ENCODE results near the gene CENPT. TPM values are rescaled to one million over a fixed set of nuclear protein-coding genes. Genes with fewer than 3 reads are reported as not detected.
A peak's percentile ranks its signal among the peaks of the same experiment; 100 is the strongest.

Gene CENPT
- total RNA-seq, 6 donors from 2014 or later: 30.6 to 201 (median 50.6) TPM

DNA sequence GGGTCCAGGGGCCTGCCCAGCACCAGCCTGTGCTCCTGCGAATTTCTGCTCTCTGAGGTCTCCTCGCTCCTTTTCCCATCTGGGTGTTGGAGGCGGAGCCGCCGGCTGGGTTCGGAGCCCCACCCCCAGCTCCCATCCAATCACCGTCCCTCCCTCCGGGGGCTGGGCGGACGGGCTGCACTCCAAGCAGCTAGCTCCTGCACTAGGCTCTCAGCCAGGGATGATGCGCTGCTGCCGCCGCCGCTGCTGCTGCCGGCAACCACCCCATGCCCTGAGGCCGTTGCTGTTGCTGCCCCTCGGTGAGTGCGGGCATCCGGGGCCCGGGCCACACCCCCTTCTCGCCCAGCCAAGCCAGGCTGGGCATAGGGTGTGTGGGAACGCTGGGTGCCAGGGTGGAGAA, 37.2 kb upstream of the CENPT start, which contains the start of gene NRN1L:
TSS of gene NRN1L (plus strand) at position 202 of the 400 bp plus-strand sequence. CDS start at position 221, 19 bp downstream.
- Histone ChIP-seq H3K27me3 (no peaks in the 10 kb centered on the region), H3K36me3 (peaks cover 31 to 64% (median 53%) of the 10 kb centered on the region in 4 donors), H3K27ac (peak within 1 kb of the TSS in 3 of 4 donors; percentile 9 to 60 (median 53)), H3K4me1 (peaks cover 0 to 26% (median 8%) of the 10 kb centered on the region in 4 donors), H3K4me3 (peak within 1 kb of the TSS in 1 of 4 donors; percentile 10), H3K9me3 (no peaks in the 10 kb centered on the region)
- DNase-seq: peak; percentile 83 to 93
- 58 to 70% methylated on average over 22 of the region's 22 CpGs for WGBS, 2 donors
- ATAC-seq (ENCODE audit: low FRiP score in 2 of 2): peak; percentile 86 to 93
- TF ChIP-seq, protein P1, sequence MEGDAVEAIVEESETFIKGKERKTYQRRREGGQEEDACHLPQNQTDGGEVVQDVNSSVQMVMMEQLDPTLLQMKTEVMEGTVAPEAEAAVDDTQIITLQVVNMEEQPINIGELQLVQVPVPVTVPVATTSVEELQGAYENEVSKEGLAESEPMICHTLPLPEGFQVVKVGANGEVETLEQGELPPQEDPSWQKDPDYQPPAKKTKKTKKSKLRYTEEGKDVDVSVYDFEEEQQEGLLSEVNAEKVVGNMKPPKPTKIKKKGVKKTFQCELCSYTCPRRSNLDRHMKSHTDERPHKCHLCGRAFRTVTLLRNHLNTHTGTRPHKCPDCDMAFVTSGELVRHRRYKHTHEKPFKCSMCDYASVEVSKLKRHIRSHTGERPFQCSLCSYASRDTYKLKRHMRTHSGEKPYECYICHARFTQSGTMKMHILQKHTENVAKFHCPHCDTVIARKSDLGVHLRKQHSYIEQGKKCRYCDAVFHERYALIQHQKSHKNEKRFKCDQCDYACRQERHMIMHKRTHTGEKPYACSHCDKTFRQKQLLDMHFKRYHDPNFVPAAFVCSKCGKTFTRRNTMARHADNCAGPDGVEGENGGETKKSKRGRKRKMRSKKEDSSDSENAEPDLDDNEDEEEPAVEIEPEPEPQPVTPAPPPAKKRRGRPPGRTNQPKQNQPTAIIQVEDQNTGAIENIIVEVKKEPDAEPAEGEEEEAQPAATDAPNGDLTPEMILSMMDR (IDR thresholded peaks at IDR 0.05): no peak
- TF ChIP-seq EP300 (IDR thresholded peaks at IDR 0.05) (no peak), POLR2A (IDR thresholded peaks at IDR 0.05) (peak in 1 of 4 donors; percentile 21), POLR2AphosphoS5 (IDR thresholded peaks at IDR 0.05) (peak in 1 of 2 donors; percentile 26)

DNA sequence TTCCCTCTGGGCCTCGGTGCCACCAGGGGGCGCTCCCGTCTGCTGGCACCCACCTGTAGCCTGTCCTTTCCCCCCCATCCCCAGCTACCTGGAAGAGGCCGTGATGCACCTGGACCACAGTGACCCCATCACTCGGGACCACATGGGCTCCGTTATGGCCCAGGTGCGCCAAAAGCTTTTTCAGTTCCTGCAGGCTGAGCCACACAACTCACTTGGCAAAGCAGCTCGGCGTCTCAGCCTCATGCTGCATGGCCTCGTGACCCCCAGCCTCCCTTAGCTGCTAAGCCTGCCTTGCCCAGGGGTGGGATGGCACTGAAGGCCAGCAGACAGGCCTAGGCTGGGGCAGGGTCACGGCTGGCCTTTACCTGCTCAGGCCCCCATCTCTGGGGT, 36.4 kb upstream of the CENPT start:
- 53 to 55% methylated on average over 7 to 11 of the region's 11 CpGs for WGBS, 2 donors
- Histone ChIP-seq H3K36me3 (peaks cover 37 to 72% (median 61%) of the 10 kb centered on the region in 4 donors), H3K9me3 (no peaks in the 10 kb centered on the region), H3K4me3 (no peak overlapping the region), H3K27me3 (no peaks in the 10 kb centered on the region), H3K4me1 (peaks cover 0 to 26% (median 8%) of the 10 kb centered on the region in 4 donors), H3K27ac (peak overlapping the region in 3 of 4 donors; percentile 9 to 27 (median 18))
- TF ChIP-seq, protein P1 (IDR thresholded peaks at IDR 0.05): peak in 5 of 6 experiments; percentile 78 to 87 (median 82)
- TF ChIP-seq POLR2AphosphoS5 (IDR thresholded peaks at IDR 0.05): no peak
- DNase-seq (peak; percentile 70 to 93), ATAC-seq (ENCODE audit: low FRiP score in 2 of 2) (peak; percentile 75 to 78)

DNA sequence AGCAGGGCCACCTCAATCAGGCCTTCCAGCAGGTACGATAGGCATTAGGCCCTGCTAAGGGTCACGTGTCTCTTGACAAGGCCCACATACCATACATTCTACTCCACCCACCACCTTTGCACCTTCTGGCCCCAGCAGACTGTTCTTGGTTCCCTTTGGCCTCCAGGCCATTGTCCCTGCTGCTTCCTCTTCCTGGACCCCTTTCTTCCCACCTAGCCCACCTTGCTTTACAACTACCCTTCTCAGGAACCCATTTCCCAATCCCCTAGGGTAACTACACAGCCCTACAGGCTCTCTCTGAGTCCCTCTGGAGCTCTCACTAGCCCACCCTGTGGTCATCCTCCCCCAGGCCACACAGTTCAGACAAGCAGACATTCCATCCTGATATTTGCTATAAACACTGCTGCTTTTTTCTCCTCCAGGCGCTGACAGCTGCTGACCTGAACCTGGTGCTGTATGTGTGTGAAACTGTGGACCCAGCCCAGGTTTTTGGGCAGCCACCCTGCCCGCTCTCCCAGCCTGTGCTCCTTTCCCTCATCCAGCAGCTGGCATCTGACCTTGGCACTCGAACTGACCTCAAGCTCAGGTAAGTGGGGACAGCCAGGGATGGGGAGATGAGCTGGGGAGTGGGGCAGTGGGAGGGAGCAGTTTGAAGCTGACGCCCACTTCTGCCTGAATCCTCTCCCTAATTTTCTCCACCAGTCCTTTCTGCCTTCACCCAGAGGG, 35.8 kb upstream of the CENPT start:
- H3K27ac ChIP-seq: peak overlapping the region in 1 of 4 donors; percentile 18
- TF ChIP-seq, protein P1 (IDR thresholded peaks at IDR 0.05): peak in 1 of 6 experiments; percentile 90
- no peak for TF ChIP-seq EP300 (IDR thresholded peaks at IDR 0.05)
- H3K4me3 ChIP-seq: no peak overlapping the region
- H3K27me3 ChIP-seq: no peaks in the 10 kb centered on the region
- H3K36me3 ChIP-seq: peaks cover 42 to 78% (median 66%) of the 10 kb centered on the region in 4 donors
- H3K9me3 ChIP-seq: no peaks in the 10 kb centered on the region
- 81 to 87% methylated on average over 5 to 6 of the region's 6 CpGs for WGBS, 2 donors
- DNase-seq (no peak), ATAC-seq (ENCODE audit: low FRiP score in 2 of 2) (no peak)
- peaks cover 0 to 26% (median 8%) of the 10 kb centered on the region in 4 donors for H3K4me1 ChIP-seq

DNA sequence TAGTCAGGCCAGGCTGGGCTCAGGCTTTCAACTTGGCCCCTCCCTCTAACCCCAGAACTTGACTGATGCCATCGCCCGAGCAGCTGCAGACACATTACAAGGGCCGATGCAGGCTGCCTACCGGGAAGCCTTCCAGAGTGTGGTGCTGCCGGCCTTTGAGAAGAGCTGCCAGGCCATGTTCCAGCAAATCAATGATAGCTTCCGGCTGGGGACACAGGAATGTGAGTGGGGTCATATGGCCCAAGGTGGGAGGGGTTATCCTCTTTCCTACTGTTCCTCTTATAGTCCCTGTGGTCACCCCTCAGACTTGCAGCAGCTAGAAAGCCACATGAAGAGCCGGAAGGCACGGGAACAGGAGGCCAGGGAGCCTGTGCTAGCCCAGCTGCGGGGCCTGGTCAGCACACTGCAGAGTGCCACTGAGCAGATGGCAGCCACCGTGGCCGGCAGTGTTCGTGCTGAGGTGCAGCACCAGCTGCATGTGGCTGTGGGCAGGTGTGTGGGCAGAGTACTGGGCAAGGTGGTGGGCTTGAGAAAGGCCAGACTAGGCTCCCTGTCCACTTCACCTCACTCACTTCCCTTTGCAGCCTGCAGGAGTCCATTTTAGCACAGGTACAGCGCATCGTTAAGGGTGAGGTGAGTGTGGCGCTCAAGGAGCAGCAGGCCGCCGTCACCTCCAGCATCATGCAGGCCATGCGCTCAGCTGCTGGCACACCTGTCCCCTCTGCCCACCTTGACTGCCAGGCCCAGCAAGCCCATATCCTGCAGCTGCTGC, 35.1 kb upstream of the CENPT start:
- H3K4me3 ChIP-seq: no peak overlapping the region
- DNase-seq (no peak), ATAC-seq (ENCODE audit: low FRiP score in 2 of 2) (no peak)
- peaks cover 0 to 26% (median 8%) of the 10 kb centered on the region in 4 donors for H3K4me1 ChIP-seq
- TF ChIP-seq, protein P1 (IDR thresholded peaks at IDR 0.05): no peak
- TF ChIP-seq POLR2A (IDR thresholded peaks at IDR 0.05): no peak
- no peak for TF ChIP-seq EP300 (IDR thresholded peaks at IDR 0.05)
- peaks cover 49 to 85% (median 74%) of the 10 kb centered on the region in 4 donors for H3K36me3 ChIP-seq
- 73 to 86% methylated on average over 17 to 18 of the region's 18 CpGs for WGBS, 2 donors
- no peak overlapping the region for H3K27ac ChIP-seq
- no peaks in the 10 kb centered on the region for H3K9me3 ChIP-seq
- no peaks in the 10 kb centered on the region for H3K27me3 ChIP-seq

Measured in upper lobe of left lung (tissue), 6 donors.